ENCODE results near the gene TRAF1.

TRAF1 gene

GRCh38 chr9:120910643-120911042, 16.0 kb downstream of the TRAF1 start:
- DNase-seq (ENCODE audit: low read depth) = no peak

- no peak for DNase-seq (ENCODE audit: low read depth)
Measured at GRCh38 chr9:120909904-120910303, 16.7 kb downstream of the TRAF1 start.

GRCh38 chr9:120905315-120906164, 21.1 kb downstream of the TRAF1 start:
- DNase-seq (ENCODE audit: low read depth) = no peak

GRCh38 chr9:120904978-120905301, 21.7 kb downstream of the TRAF1 start:
- no peak for DNase-seq (ENCODE audit: low read depth)

GRCh38 chr9:120904061-120904977, 22.3 kb downstream of the TRAF1 start:
- DNase-seq (ENCODE audit: low read depth) = no peak

GRCh38 chr9:120902569-120903535, 23.7 kb downstream of the TRAF1 start:
- DNase-seq (ENCODE audit: low read depth) = no peak

- no peak for DNase-seq (ENCODE audit: low read depth)
Measured at GRCh38 chr9:120901755-120902568, 24.6 kb downstream of the TRAF1 start.

GRCh38 chr9:120900824-120901223, 25.8 kb downstream of the TRAF1 start:
- no peak for DNase-seq (ENCODE audit: low read depth)

GRCh38 chr9:120899490-120900068, 27.0 kb downstream of the TRAF1 start:
- no peak for DNase-seq (ENCODE audit: low read depth)

GRCh38 chr9:120898396-120898795, 28.2 kb downstream of the TRAF1 start:
- DNase-seq (ENCODE audit: low read depth) = no peak

GRCh38 chr9:120895951-120896350, 30.6 kb downstream of the TRAF1 start:
- no peak for DNase-seq (ENCODE audit: low read depth)

GRCh38 chr9:120894321-120895148, 32.1 kb downstream of the TRAF1 start:
- no peak for DNase-seq (ENCODE audit: low read depth)

GRCh38 chr9:120893611-120894307, 32.8 kb downstream of the TRAF1 start:
- no peak for DNase-seq (ENCODE audit: low read depth)

GRCh38 chr9:120892748-120893610, 33.6 kb downstream of the TRAF1 start:
- peak; percentile 53 for DNase-seq (ENCODE audit: low read depth)

GRCh38 chr9:120891884-120892747, 34.5 kb downstream of the TRAF1 start:
- no peak for DNase-seq (ENCODE audit: low read depth)

- DNase-seq (ENCODE audit: low read depth) = no peak
Measured at GRCh38 chr9:120891245-120891883, 35.2 kb downstream of the TRAF1 start.
